GM12865 (cell line): ENCODE data around the gene TOGARAM1.
A peak's percentile ranks its signal among the peaks of the same experiment; 100 is the strongest.

ENCODE experiments used
- DNase-seq: peaks from one replicate; pipeline ENCODE4 v3.0.0; 2010; ENCODE audit warnings: low read depth
- H3K4me3 ChIP-seq: 2 replicates; pipeline ENCODE4 v1.5.1; 2011; ENCODE audit warnings: mild to moderate bottlenecking, low read depth, low read length, control low read depth
- TF ChIP-seq, protein P1 (sequence below): IDR thresholded peaks from 2 replicates; pipeline ENCODE4 v1.5.1; 2011; ENCODE audit warnings: low read length, control low read depth, low read depth, inconsistent platforms; ENCODE audit not compliant: insufficient read depth; ENCODE audit errors: missing control alignments

TOGARAM1 gene

DNA sequence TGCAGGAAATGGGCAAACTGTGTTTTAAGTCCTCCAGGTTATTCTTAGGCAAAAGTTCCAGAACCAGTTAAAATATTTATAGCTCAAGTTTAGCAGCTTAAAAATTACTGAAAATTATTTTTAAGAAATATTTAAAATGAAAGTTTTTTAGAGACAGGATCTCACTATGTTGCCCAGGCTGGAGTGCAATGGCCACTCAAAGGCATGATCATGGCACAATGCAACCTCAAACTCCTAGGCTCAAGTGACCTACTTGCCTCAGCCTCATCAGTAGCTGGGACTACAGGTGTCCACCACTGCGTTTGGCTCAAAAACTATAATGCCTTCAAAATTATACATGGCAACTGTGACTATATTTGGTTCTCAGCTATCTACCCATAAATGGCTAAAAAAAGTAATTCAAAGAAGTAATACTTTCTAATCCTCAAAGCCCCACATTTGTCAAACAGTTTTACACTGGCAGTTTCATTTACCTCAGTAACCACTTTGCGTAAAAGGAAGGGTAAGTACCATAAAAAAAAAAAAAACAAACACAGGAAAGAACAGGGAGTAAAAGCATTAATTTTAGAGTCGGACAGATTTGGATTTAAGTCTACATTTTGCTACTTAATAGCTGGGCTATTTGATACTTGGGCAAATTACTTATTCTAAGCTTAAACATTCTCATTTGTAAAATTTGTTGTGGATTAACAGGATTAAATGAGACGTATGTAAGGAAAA is 9.4 kb upstream of the TOGARAM1 start:
- TF ChIP-seq, protein P1, sequence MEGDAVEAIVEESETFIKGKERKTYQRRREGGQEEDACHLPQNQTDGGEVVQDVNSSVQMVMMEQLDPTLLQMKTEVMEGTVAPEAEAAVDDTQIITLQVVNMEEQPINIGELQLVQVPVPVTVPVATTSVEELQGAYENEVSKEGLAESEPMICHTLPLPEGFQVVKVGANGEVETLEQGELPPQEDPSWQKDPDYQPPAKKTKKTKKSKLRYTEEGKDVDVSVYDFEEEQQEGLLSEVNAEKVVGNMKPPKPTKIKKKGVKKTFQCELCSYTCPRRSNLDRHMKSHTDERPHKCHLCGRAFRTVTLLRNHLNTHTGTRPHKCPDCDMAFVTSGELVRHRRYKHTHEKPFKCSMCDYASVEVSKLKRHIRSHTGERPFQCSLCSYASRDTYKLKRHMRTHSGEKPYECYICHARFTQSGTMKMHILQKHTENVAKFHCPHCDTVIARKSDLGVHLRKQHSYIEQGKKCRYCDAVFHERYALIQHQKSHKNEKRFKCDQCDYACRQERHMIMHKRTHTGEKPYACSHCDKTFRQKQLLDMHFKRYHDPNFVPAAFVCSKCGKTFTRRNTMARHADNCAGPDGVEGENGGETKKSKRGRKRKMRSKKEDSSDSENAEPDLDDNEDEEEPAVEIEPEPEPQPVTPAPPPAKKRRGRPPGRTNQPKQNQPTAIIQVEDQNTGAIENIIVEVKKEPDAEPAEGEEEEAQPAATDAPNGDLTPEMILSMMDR = no peak
- no peak overlapping the region for H3K4me3 ChIP-seq
- DNase-seq = no peak

DNA sequence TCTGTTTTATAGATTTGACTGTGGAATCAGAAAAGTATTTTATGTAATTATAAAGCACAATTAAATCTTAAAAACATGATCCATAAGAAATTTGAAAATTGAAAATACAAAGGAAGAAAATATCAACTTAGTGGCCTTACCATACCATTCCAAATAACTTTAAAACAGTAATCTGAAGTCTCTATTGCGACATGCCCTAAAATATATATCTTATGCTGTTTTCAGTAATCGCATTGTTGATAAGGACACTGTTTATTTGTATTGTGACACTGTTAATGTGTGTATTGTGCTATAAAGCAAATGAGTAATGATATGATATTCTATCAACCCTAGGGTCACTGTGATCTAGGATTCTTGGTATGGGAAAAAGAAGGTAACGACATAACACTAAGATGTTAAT is 7.2 kb upstream of the TOGARAM1 start:
- TF ChIP-seq, protein P1 = no peak
- no peak overlapping the region for H3K4me3 ChIP-seq
- no peak for DNase-seq

DNA sequence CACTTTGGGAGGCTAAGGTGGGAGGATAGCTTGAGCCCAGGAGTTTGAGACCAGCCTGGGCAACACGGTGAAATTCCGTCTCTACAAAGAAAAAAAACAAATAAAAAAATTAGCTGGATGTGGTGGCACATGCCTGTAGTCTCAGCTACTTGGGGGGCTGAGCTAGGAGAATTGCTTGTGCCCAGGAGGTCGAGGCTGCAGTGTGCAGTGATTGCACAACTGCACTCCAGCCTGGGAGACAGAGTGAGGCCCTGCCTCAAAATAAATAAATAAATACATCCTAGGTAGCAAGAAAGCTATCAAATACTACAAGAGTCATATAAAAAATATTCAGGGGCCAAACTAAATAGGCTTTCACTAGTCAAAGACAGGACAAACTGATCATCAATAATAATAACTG is 6.5 kb upstream of the TOGARAM1 start:
- no peak overlapping the region for H3K4me3 ChIP-seq
- TF ChIP-seq, protein P1 = no peak

DNA sequence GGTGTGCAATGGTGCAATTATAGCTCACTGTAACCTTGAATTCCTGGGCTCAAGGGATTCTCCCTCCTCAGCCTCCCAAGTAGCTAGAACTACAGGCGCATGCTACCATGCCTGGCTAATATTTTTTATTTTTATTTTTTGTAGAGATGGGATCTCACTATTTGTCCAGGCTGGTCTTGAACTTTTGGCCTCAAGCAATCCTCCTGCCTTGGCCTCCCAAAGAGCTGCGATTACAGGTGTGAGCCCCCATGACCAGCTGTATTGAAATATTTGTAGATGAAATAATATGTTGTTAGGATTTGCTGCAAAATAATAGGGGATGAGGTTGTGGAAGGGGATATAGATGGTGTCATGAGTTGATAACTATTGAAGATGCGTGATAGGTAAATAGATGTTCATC is 5.1 kb upstream of the TOGARAM1 start:
- DNase-seq = no peak
- TF ChIP-seq, protein P1 = no peak
- no peak overlapping the region for H3K4me3 ChIP-seq

More for the DNA sequence above, 6.5 kb upstream of the TOGARAM1 start:
- DNase-seq = no peak

DNA sequence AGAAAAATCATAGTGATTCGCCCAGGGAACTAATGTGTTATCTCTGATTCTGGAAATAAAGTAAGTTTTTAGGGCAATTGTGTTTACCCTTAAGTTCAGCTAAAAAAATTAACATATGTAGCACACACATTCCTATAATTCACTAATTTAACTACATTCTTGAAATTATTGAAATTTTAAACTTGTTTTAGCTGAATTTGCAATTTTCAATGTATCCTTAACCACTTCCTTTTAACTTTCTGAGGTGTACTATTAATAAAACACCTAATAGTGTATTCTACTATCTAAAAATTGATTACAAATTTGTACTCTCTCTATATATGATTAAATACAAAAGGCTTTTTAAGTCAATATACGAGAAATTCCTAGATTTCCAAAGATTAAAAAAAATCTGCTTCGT is 2.5 kb upstream of the TOGARAM1 start:
- peak overlapping the region; percentile 81 for H3K4me3 ChIP-seq
- TF ChIP-seq, protein P1 = no peak
- no peak for DNase-seq

DNA sequence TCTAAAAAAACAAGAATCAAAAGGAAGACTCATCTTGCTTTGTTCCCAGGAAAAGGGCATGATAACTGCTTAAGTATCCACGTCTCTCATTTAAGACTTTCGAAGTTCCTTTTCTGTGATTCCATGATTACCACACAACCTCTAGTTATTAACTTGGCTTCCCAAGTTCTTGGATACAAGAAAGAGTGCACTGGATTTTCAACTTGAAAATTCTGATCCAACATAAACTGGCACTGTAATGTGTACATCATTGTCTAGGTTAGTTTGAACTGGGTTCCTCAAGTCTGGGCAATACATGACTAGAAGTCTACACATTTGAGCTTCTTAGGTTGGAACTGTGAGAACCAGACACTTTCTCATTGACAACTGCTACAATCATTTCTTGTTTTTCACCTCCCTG is 1.8 kb upstream of the TOGARAM1 start:
- TF ChIP-seq, protein P1 = no peak
- H3K4me3 ChIP-seq = peak overlapping the region; percentile 81
- peak; percentile 19 for DNase-seq

DNA sequence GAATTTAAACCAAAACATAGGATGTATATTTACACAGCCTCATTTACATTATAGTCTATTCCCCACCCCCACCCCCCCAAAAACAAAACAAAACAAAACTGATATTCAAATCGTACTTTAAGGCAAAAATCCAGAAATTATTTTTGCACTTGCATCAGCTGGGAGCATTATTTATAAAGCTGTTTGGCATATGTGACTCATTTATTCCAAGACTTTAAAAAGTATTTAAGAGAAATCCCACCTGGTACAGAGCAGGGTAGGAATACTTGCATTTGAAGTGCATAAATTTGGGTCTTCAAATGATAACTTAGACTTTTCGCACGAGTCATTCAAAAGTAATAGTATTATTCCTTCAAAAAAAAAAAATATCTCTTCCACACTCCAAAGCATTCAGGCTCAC is 1.3 kb upstream of the TOGARAM1 start:
- DNase-seq = no peak
- H3K4me3 ChIP-seq = peak overlapping the region; percentile 81
- TF ChIP-seq, protein P1 = no peak
